HL-60 (cell line): ENCODE measurements around the gene UBAC2.

Experiments used
- DNase-seq, 2 experiments: peaks; one replicate each; pipeline ENCODE4 v3.0.0-alpha.2; 2010 to 2020; ENCODE audit warnings: low read depth in 1 of 2, low spot score in 1 of 2
- H3K27ac ChIP-seq: fragments of 250-450 bp; sonication (Bioruptor Pico); replicated peaks from 2 replicates; pipeline ENCODE4 v1.5.1; 2020; ENCODE audit warnings: mild to moderate bottlenecking, moderate library complexity
- H3K27me3 ChIP-seq: fragments of 250-450 bp; sonication (Bioruptor Pico); 2 replicates; pipeline ENCODE4 v1.5.1; 2021; ENCODE audit warnings: mild to moderate bottlenecking, moderate library complexity; ENCODE audit not compliant: insufficient read depth, poor library complexity, severe bottlenecking
- H3K4me3 ChIP-seq: replicated peaks from 2 replicates; pipeline ENCODE4 v1.5.1; 2011; ENCODE audit warnings: mild to moderate bottlenecking, control low read depth, low read length; ENCODE audit not compliant: insufficient read depth
- GABPA ChIP-seq: IDR thresholded peaks from 2 replicates; pipeline ENCODE4 v1.6.1; 2012; ENCODE audit warnings: low read depth
- POLR2AphosphoS5 ChIP-seq: IDR thresholded peaks from 2 replicates; pipeline ENCODE4 v1.6.1; 2012; ENCODE audit warnings: low read depth
- SPI1 ChIP-seq: IDR thresholded peaks from 2 replicates; pipeline ENCODE4 v1.6.1; 2012; ENCODE audit warnings: low read depth, mild to moderate bottlenecking, borderline replicate concordance
- TF ChIP-seq, protein P1 (sequence below): IDR thresholded peaks from one replicate; pipeline ENCODE4 v1.5.1; 2011; ENCODE audit warnings: low read length, control low read depth, inconsistent platforms; ENCODE audit not compliant: insufficient read depth
- TF ChIP-seq, protein P2 (sequence below): IDR thresholded peaks from 2 replicates; pipeline ENCODE4 v1.6.1; 2012; ENCODE audit warnings: low read depth; ENCODE audit not compliant: insufficient replicate concordance

The UBAC2 gene

DNA sequence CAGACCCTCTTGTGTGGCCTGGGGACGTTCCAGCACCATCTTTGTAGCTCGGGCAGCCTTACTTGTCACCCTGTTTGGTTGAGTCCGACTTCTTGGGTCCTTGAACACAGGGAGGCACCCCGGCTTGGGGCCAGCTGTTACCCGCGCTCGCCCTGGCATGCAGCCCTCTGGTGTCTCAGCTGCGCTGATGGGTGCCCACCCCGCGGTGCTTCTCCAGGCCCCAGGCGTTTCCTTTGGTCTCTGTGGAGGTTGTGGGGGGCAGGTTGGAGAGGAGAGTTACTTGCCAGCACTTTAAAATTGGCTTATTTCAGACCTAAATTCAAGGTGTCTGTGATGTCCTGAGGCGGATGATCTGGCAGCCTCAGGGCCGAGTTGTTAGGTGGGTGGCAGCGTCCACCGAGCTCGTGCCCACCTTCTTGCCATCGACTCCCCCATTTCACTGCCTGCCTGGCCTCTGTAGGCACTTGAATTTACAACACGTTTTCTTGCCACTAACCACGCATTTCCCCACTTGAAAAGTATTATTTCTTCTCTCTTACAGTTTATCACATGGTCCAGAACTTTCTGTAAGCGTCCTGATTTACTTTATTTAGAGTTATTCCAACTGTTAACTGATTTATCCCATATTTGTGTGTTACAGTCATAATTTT, 16.9 kb downstream of the UBAC2 start:
- Histone ChIP-seq H3K4me3 (no peak overlapping the region), H3K27me3 (no peaks in the 10 kb centered on the region), H3K27ac (no peak overlapping the region)
- TF ChIP-seq, protein P1, sequence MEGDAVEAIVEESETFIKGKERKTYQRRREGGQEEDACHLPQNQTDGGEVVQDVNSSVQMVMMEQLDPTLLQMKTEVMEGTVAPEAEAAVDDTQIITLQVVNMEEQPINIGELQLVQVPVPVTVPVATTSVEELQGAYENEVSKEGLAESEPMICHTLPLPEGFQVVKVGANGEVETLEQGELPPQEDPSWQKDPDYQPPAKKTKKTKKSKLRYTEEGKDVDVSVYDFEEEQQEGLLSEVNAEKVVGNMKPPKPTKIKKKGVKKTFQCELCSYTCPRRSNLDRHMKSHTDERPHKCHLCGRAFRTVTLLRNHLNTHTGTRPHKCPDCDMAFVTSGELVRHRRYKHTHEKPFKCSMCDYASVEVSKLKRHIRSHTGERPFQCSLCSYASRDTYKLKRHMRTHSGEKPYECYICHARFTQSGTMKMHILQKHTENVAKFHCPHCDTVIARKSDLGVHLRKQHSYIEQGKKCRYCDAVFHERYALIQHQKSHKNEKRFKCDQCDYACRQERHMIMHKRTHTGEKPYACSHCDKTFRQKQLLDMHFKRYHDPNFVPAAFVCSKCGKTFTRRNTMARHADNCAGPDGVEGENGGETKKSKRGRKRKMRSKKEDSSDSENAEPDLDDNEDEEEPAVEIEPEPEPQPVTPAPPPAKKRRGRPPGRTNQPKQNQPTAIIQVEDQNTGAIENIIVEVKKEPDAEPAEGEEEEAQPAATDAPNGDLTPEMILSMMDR, result no peak
- no peak for TF ChIP-seq SPI1
- TF ChIP-seq, protein P2, sequence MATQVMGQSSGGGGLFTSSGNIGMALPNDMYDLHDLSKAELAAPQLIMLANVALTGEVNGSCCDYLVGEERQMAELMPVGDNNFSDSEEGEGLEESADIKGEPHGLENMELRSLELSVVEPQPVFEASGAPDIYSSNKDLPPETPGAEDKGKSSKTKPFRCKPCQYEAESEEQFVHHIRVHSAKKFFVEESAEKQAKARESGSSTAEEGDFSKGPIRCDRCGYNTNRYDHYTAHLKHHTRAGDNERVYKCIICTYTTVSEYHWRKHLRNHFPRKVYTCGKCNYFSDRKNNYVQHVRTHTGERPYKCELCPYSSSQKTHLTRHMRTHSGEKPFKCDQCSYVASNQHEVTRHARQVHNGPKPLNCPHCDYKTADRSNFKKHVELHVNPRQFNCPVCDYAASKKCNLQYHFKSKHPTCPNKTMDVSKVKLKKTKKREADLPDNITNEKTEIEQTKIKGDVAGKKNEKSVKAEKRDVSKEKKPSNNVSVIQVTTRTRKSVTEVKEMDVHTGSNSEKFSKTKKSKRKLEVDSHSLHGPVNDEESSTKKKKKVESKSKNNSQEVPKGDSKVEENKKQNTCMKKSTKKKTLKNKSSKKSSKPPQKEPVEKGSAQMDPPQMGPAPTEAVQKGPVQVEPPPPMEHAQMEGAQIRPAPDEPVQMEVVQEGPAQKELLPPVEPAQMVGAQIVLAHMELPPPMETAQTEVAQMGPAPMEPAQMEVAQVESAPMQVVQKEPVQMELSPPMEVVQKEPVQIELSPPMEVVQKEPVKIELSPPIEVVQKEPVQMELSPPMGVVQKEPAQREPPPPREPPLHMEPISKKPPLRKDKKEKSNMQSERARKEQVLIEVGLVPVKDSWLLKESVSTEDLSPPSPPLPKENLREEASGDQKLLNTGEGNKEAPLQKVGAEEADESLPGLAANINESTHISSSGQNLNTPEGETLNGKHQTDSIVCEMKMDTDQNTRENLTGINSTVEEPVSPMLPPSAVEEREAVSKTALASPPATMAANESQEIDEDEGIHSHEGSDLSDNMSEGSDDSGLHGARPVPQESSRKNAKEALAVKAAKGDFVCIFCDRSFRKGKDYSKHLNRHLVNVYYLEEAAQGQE, result no peak
- TF ChIP-seq POLR2AphosphoS5, result no peak
- TF ChIP-seq GABPA, result no peak
- DNase-seq, result no peak

DNA sequence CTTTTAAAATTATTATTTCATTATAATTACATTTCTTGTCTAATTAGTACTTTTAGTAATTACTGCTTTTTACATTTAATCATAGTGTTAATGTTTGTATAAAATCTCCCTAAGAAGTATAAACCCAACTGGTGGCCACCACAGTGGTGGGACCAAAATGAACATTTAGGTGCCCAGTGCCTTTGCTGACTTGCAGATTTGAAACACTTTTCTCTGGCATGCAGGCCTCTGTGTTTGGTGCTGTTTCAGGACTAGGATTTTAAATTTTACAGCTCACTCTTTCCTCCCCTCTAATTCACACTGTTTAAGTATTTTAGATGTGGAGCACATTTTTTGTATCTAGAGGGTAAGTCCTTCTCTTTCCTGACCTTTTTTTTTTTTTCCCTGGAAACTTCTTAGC, 17.5 kb downstream of the UBAC2 start:
- TF ChIP-seq SPI1 (no peak), POLR2AphosphoS5 (no peak), GABPA (no peak)
- TF ChIP-seq, protein P1, result no peak
- TF ChIP-seq, protein P2, result no peak
- no peaks in the 10 kb centered on the region for H3K27me3 ChIP-seq
- H3K27ac ChIP-seq, result no peak overlapping the region
- H3K4me3 ChIP-seq, result no peak overlapping the region
- DNase-seq, result no peak

DNA sequence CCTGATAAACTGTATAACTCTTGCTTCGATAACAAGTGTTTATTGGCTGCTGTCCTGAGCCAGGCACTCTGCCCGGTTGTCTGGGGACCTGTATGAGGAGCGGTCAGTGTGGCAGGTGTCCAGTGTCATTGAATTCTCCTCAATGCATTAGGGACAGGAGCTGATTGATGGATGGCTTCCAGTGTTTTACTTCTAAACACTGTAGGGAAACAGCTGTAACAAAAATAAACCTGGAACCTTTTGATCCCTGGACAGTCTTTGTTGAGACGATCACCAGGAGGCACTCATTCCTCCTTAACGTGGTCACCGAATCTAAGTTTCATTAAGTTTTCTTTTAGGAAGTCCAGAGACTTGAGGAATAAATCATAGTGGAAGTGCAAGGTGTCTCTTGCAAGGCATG, 17.9 kb downstream of the UBAC2 start:
- H3K27ac ChIP-seq, result no peak overlapping the region
- H3K27me3 ChIP-seq, result no peaks in the 10 kb centered on the region
- H3K4me3 ChIP-seq, result no peak overlapping the region
- no peak for DNase-seq
- TF ChIP-seq POLR2AphosphoS5 (no peak), GABPA (no peak), SPI1 (no peak)
- TF ChIP-seq, protein P1, result no peak
- TF ChIP-seq, protein P2, result no peak
